ENCODE data around the gene MBD5. TPM values are rescaled to one million over a fixed set of nuclear protein-coding genes. Genes with fewer than 3 reads are reported as not detected.

Gene MBD5
- total RNA-seq, 1 donor from 2014 or later: 14.5 TPM

DNA sequence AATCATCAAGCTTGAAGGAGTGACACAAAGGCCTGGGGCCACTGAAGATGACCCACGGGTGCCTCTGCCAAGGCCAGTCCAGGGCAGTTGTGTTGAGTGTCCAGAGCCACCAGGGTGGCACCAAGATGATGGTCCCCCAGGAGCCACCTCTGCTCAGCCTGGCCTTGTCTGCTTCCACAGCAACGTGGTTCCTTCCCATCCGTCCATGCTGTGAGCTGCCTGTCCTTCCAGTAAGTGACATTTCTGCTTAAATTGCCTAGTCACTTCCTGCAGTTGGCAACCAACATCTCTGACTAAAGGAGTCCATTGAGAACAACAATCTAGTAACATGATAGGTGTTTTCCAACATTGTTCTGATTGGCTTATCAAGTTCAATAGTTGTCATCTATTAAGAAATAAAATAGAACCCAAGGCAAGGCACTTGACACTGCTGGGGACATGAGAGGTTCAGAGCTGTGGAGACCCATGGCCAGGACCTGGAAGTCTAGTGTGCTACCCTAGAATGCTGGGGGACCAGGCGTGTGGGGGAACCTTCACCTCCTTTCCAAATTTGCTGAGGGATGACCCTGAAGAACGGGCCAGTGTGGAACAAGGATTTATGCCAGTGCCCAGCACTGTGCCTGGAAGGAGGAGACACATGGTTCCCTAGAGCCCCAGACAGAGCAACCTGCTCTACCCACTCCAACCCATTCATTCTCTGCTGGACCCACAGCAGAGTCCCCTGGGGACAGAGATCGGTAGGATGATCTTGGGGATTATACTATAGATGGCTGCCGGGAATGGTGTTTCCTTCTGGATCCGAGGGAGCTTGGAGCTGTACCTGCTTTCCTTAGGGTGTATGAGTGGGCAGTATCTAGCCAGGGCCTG, 524.7 kb downstream of the MBD5 start:
- Histone ChIP-seq H3K4me3 (ENCODE audit: low read depth, low read length) (no peak overlapping the region), H3K27me3 (ENCODE audit: control insufficient read depth, insufficient read depth, low read length) (peaks cover 2% of the 10 kb centered on the region), H3K36me3 (ENCODE audit: control insufficient read depth, insufficient read depth, low read length) (no peaks in the 10 kb centered on the region)
- TF ChIP-seq, protein P1, sequence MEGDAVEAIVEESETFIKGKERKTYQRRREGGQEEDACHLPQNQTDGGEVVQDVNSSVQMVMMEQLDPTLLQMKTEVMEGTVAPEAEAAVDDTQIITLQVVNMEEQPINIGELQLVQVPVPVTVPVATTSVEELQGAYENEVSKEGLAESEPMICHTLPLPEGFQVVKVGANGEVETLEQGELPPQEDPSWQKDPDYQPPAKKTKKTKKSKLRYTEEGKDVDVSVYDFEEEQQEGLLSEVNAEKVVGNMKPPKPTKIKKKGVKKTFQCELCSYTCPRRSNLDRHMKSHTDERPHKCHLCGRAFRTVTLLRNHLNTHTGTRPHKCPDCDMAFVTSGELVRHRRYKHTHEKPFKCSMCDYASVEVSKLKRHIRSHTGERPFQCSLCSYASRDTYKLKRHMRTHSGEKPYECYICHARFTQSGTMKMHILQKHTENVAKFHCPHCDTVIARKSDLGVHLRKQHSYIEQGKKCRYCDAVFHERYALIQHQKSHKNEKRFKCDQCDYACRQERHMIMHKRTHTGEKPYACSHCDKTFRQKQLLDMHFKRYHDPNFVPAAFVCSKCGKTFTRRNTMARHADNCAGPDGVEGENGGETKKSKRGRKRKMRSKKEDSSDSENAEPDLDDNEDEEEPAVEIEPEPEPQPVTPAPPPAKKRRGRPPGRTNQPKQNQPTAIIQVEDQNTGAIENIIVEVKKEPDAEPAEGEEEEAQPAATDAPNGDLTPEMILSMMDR (IDR thresholded peaks at IDR 0.05; ENCODE audit: insufficient read depth, low read length, poor library complexity, severe bottlenecking): no peak
- no peak for DNase-seq (ENCODE audit: low read depth)

DNA sequence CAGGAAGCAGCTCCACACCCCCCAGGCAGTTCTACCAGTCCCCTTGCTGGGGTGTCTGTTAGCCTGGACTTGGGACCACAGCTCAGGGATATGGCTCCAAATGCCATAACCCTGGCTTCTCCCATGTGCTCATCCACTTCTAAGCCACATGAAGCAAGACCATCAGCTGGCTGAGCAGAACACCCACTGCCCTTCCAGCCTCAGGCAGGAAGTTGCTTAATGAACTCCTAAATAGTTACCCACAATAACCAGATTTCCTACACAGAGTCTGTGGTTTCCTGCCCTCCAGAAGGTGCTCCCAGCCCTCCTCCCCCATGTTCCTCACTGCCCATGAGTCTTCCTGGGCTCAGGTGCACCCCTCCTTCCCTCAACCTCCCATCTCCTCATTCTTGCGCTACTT, 525.4 kb downstream of the MBD5 start:
- TF ChIP-seq, protein P1 (IDR thresholded peaks at IDR 0.05; ENCODE audit: insufficient read depth, low read length, poor library complexity, severe bottlenecking): no peak
- no peaks in the 10 kb centered on the region for H3K27me3 ChIP-seq (ENCODE audit: control insufficient read depth, insufficient read depth, low read length)
- H3K4me3 ChIP-seq (ENCODE audit: low read depth, low read length): no peak overlapping the region
- DNase-seq (ENCODE audit: low read depth): no peak
- no peaks in the 10 kb centered on the region for H3K36me3 ChIP-seq (ENCODE audit: control insufficient read depth, insufficient read depth, low read length)

DNA sequence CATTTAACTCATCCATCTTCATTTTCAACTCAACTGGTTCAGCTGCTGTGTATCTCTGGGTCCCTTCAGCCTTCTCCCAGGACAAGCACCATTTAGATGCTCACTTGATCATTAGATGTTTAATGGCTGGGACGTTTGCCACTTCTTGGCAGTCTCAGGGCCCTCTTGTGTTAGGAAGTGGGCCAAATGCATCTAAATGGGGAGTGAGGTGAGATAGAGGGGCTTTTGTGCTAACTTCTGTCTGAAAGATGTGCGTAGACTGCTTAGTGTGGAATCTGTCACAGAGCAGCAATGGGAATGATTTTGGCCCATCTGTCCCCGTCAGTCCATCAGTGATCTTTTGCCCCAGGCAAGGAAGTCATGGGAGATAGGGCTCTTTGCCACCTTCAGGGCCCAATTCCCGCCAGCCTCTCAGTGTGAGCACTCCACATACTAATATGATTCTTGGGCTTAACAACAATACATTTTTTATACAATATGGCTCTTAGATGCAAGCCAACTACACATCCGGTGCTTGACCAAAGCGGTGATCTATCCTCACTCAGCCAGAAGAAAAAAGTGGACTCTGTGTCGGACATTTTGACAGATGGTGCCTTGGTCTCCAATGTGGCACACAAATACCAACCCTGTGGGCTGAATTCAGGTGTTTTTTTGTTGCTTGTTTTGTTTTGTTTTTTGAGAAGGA, 528.0 kb downstream of the MBD5 start:
- TF ChIP-seq, protein P1 (IDR thresholded peaks at IDR 0.05; ENCODE audit: insufficient read depth, low read length, poor library complexity, severe bottlenecking): no peak
- H3K4me3 ChIP-seq (ENCODE audit: low read depth, low read length): no peak overlapping the region
- no peaks in the 10 kb centered on the region for H3K27me3 ChIP-seq (ENCODE audit: control insufficient read depth, insufficient read depth, low read length)
- no peaks in the 10 kb centered on the region for H3K36me3 ChIP-seq (ENCODE audit: control insufficient read depth, insufficient read depth, low read length)
- no peak for DNase-seq (ENCODE audit: low read depth)

DNA sequence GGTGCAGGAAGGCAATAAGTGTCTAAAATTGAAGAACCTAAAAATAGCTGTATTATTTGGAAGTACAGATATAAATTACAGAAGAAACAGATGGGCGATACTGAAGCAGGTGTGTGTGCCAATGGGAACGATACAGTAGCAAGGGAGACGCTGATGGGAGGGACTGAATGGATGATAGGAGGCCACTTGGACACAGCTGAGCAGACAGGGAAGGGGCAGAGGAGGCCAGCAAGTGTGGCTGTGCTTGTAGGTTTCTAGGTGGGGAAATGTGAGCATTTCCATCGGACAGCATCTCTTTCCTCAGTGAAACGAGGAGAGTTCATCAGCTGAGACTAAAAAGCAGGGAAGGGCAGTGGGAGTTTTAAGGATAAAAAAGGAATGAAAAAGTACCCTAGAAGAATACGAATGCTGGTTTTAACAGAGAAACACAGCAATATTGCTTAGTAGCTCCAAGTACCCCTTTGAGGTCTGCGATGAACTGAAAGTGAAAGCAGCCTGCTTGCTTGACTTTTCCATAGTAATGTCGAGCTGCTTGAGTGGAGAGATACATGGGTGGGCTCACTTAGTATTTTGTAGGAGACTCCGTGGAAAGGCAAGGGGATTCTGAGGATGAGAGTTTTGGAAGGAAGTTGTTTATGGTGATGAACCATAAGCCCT, 531.9 kb downstream of the MBD5 start:
- DNase-seq (ENCODE audit: low read depth): no peak
- no peak overlapping the region for H3K4me3 ChIP-seq (ENCODE audit: low read depth, low read length)
- TF ChIP-seq, protein P1 (IDR thresholded peaks at IDR 0.05; ENCODE audit: insufficient read depth, low read length, poor library complexity, severe bottlenecking): no peak
- H3K36me3 ChIP-seq (ENCODE audit: control insufficient read depth, insufficient read depth, low read length): no peaks in the 10 kb centered on the region
- H3K27me3 ChIP-seq (ENCODE audit: control insufficient read depth, insufficient read depth, low read length): no peaks in the 10 kb centered on the region

DNA sequence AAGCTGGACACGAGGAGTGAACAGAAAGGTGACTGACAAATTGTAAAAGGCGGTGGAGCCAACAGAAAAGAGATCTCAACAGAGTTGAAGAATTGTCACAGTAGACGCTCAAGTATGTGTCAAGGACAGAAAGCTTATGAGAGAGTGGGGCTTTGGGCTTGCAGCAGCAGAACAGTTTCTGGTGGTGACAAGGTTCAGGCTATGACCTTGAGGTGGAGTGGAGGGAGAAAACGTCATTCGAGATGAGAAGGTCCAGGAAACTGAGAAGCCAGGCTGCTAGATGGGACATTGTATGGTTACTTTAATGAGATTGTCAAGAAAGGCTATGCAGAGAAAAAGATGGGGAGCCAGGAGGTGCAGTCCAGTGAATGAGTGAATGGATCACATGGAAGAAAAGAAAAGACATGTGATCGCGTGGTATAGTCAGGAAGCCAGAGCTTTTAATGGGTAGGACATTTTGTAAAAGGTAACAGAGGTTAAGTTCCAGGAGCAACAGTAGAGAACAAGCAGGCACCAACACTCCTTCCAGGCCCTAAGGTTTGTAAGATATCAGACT, 532.5 kb downstream of the MBD5 start:
- Histone ChIP-seq H3K27me3 (ENCODE audit: control insufficient read depth, insufficient read depth, low read length) (no peaks in the 10 kb centered on the region), H3K4me3 (ENCODE audit: low read depth, low read length) (no peak overlapping the region), H3K36me3 (ENCODE audit: control insufficient read depth, insufficient read depth, low read length) (no peaks in the 10 kb centered on the region)
- no peak for DNase-seq (ENCODE audit: low read depth)
- TF ChIP-seq, protein P1 (IDR thresholded peaks at IDR 0.05; ENCODE audit: insufficient read depth, low read length, poor library complexity, severe bottlenecking): no peak

Data from kidney epithelial cell (primary cell).